ENCODE results near the gene MAP6.

Gene MAP6

GRCh38 chr11:75543806-75544205, 125.0 kb downstream of the MAP6 start:
- TF ChIP-seq, protein P1, sequence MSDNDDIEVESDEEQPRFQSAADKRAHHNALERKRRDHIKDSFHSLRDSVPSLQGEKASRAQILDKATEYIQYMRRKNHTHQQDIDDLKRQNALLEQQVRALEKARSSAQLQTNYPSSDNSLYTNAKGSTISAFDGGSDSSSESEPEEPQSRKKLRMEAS (IDR thresholded peaks at IDR 0.05; ENCODE audit: low read depth, low read length) = no peak
- TF ChIP-seq MYC (IDR thresholded peaks at IDR 0.05; ENCODE audit: low read depth, low read length) (no peak), POLR2A (IDR thresholded peaks at IDR 0.05; ENCODE audit: extremely low read depth, insufficient read length) (no peak)
- DNase-seq (ENCODE audit: low read depth) = no peak
- H3K4me3 ChIP-seq (ENCODE audit: low read depth, low read length) = no peak overlapping the region

- TF ChIP-seq POLR2A (IDR thresholded peaks at IDR 0.05; ENCODE audit: extremely low read depth, insufficient read length) = no peak
- TF ChIP-seq, protein P1 (IDR thresholded peaks at IDR 0.05; ENCODE audit: low read depth, low read length) = no peak
- no peak for TF ChIP-seq CTCF (IDR thresholded peaks at IDR 0.05; ENCODE audit: low read depth, low read length)
- no peak for TF ChIP-seq MYC (IDR thresholded peaks at IDR 0.05; ENCODE audit: low read depth, low read length)
- no peak for DNase-seq (ENCODE audit: low read depth)
- H3K4me3 ChIP-seq (ENCODE audit: low read depth, low read length) = no peak overlapping the region
These were observed 126.8 kb downstream of the MAP6 start for GRCh38 chr11:75542088-75542438.

DNA sequence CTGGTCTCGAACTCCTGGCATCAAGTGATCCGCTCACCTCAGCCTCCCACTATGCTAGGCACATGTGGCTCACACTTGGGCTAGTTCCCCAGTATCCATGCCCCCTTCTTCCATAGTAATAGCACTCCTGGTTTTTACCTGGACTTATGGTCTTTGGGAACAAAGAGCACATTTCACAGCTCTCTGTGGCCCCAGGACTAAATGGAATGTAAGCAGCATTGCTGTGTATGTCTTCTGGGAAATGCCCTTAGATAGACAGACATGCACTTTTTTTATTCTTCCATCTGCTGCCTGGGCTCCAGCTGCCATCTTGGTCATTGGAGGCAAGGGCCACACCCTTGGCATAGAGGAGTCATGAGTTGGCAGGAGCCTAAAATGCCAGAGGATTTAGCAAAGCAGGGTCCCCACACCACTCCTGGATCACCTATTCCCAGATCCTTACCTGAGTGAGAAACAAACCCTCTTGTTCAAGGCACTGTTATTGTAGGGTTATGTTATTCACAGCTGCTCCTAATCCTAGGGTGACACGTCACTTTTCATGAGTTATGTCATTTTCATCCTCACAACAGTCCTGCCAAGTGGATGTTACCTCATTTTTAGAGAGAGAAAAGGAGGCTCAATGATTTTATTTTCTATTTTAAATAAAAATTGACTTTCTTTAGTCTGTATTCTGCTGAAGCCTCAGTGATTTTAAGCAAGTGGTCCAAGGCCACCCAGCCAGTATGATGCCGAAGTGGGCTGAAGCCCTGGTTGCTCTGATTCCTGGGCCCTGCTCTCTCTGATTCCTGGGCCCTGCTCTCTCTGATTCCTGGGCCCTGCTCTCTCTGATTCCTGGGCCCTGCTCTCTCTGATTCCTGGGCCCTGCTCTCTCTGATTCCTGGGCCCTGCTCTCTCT, 127.4 kb downstream of the MAP6 start:
- H3K4me3 ChIP-seq (ENCODE audit: low read depth, low read length) = no peak overlapping the region
- DNase-seq (ENCODE audit: low read depth) = no peak
- no peak for TF ChIP-seq POLR2A (IDR thresholded peaks at IDR 0.05; ENCODE audit: extremely low read depth, insufficient read length)
- no peak for TF ChIP-seq MYC (IDR thresholded peaks at IDR 0.05; ENCODE audit: low read depth, low read length)
- TF ChIP-seq CTCF (IDR thresholded peaks at IDR 0.05; ENCODE audit: low read depth, low read length) = no peak
- TF ChIP-seq, protein P1 (IDR thresholded peaks at IDR 0.05; ENCODE audit: low read depth, low read length) = no peak

- no peak for DNase-seq (ENCODE audit: low read depth)
- TF ChIP-seq CTCF (IDR thresholded peaks at IDR 0.05; ENCODE audit: low read depth, low read length) (no peak), POLR2A (IDR thresholded peaks at IDR 0.05; ENCODE audit: extremely low read depth, insufficient read length) (no peak), MYC (IDR thresholded peaks at IDR 0.05; ENCODE audit: low read depth, low read length) (no peak)
- TF ChIP-seq, protein P1 (IDR thresholded peaks at IDR 0.05; ENCODE audit: low read depth, low read length) = no peak
- H3K4me3 ChIP-seq (ENCODE audit: low read depth, low read length) = no peak overlapping the region
These were observed 129.1 kb downstream of the MAP6 start for GRCh38 chr11:75539459-75540334.

- DNase-seq (ENCODE audit: low read depth) = no peak
- H3K4me3 ChIP-seq (ENCODE audit: low read depth, low read length) = no peak overlapping the region
- no peak for TF ChIP-seq MYC (IDR thresholded peaks at IDR 0.05; ENCODE audit: low read depth, low read length)
- no peak for TF ChIP-seq CTCF (IDR thresholded peaks at IDR 0.05; ENCODE audit: low read depth, low read length)
- TF ChIP-seq POLR2A (IDR thresholded peaks at IDR 0.05; ENCODE audit: extremely low read depth, insufficient read length) = no peak
- TF ChIP-seq, protein P1 (IDR thresholded peaks at IDR 0.05; ENCODE audit: low read depth, low read length) = no peak
These were observed 130.5 kb downstream of the MAP6 start for GRCh38 chr11:75538150-75538942.

Data from NB4 (cell line).